GM12878 (cell line): Measurements from ENCODE around the gene TCF4.

Experiments
- ESRRA ChIP-seq: IDR thresholded peaks from 2 replicates; pipeline ENCODE4 v1.6.1; 2012; ENCODE audit warnings: mild to moderate bottlenecking, low read length, improper control_type of control experiment
- HDGF ChIP-seq: fragments of 450-650 bp; IDR thresholded peaks from 2 replicates; pipeline ENCODE4 v1.6.1; 2016; ENCODE audit warnings: antibody characterized with exemption
- SMAD1 ChIP-seq: fragments of 450-650 bp; IDR thresholded peaks from 2 replicates; pipeline ENCODE4 v1.6.1; 2018; ENCODE audit warnings: mild to moderate bottlenecking, low read depth; ENCODE audit not compliant: partially characterized antibody
- TCF12 ChIP-seq: IDR thresholded peaks from 2 replicates; pipeline ENCODE4 v1.6.1; 2011; ENCODE audit warnings: low read depth, mild to moderate bottlenecking, low read length
- TCF3 ChIP-seq: IDR thresholded peaks from 2 replicates; pipeline ENCODE4 v1.6.1; 2012; ENCODE audit warnings: low read depth, mild to moderate bottlenecking, low read length, borderline replicate concordance; ENCODE audit not compliant: insufficient read depth
- ZNF274 ChIP-seq: IDR thresholded peaks from one replicate; pipeline ENCODE4 v1.8.0; 2011; ENCODE audit not compliant: insufficient read length, insufficient read depth
- TF ChIP-seq, protein P1 (sequence below): IDR thresholded peaks from 2 replicates; pipeline ENCODE4 v1.6.1; 2012; ENCODE audit warnings: improper control_type of control experiment, low read depth, low read length; ENCODE audit not compliant: insufficient replicate concordance
- TF ChIP-seq, protein P2 (sequence below): IDR thresholded peaks from 2 replicates; pipeline ENCODE4 v1.6.1; 2011; ENCODE audit warnings: mild to moderate bottlenecking, low read depth, low read length, moderate library complexity; ENCODE audit not compliant: insufficient replicate concordance
- TF ChIP-seq, protein P3 (sequence below): IDR thresholded peaks from 2 replicates; pipeline ENCODE4 v1.6.1; 2012; ENCODE audit warnings: mild to moderate bottlenecking, low read depth, low read length
- TF ChIP-seq, protein P4 (sequence below): IDR thresholded peaks from 2 replicates; pipeline ENCODE4 v1.6.1; 2012; ENCODE audit warnings: low read depth, low read length, improper control_type of control experiment
- TF ChIP-seq, protein P5 (sequence below), 3 experiments: IDR thresholded peaks in 2 of 3; conservative IDR thresholded peaks in 1 of 3; 2 replicates each; pipeline ENCODE4 v1.5.1; 2011; ENCODE audit warnings: low read depth in 3 of 3, low read length in 3 of 3, mild to moderate bottlenecking in 3 of 3, control low read depth in 2 of 3, moderate library complexity in 2 of 3, inconsistent platforms in 1 of 3, mixed read lengths in 1 of 3; ENCODE audit not compliant: control insufficient read depth in 2 of 3, insufficient read depth in 1 of 3; ENCODE audit errors: extremely low read depth in 1 of 3
- TF ChIP-seq, protein P6 (sequence below): fragments of 450-650 bp; IDR thresholded peaks from 2 replicates; pipeline ENCODE4 v1.6.1; 2016; ENCODE audit warnings: mild to moderate bottlenecking

DNA sequence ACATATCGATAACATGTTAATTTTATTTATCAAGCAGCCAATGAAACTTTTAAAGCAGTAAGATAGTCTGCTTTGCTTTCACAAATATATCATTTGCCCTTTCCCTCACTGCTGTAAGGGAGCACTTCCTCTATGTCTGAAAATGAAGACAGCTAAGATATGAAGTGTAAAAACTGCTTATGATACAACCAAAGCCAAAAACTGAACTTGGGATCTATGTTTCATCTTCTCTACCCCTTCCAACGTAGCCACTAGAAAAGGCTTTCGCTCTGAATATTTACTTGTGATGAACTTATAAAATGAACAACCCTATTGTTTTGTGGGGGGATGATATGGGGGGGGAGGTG lies 140.3 kb downstream of the TCF4 start:
- TF ChIP-seq, protein P1, sequence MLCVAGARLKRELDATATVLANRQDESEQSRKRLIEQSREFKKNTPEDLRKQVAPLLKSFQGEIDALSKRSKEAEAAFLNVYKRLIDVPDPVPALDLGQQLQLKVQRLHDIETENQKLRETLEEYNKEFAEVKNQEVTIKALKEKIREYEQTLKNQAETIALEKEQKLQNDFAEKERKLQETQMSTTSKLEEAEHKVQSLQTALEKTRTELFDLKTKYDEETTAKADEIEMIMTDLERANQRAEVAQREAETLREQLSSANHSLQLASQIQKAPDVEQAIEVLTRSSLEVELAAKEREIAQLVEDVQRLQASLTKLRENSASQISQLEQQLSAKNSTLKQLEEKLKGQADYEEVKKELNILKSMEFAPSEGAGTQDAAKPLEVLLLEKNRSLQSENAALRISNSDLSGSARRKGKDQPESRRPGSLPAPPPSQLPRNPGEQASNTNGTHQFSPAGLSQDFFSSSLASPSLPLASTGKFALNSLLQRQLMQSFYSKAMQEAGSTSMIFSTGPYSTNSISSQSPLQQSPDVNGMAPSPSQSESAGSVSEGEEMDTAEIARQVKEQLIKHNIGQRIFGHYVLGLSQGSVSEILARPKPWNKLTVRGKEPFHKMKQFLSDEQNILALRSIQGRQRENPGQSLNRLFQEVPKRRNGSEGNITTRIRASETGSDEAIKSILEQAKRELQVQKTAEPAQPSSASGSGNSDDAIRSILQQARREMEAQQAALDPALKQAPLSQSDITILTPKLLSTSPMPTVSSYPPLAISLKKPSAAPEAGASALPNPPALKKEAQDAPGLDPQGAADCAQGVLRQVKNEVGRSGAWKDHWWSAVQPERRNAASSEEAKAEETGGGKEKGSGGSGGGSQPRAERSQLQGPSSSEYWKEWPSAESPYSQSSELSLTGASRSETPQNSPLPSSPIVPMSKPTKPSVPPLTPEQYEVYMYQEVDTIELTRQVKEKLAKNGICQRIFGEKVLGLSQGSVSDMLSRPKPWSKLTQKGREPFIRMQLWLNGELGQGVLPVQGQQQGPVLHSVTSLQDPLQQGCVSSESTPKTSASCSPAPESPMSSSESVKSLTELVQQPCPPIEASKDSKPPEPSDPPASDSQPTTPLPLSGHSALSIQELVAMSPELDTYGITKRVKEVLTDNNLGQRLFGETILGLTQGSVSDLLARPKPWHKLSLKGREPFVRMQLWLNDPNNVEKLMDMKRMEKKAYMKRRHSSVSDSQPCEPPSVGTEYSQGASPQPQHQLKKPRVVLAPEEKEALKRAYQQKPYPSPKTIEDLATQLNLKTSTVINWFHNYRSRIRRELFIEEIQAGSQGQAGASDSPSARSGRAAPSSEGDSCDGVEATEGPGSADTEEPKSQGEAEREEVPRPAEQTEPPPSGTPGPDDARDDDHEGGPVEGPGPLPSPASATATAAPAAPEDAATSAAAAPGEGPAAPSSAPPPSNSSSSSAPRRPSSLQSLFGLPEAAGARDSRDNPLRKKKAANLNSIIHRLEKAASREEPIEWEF = no peak
- TF ChIP-seq ESRRA (no peak), TCF12 (no peak), SMAD1 (no peak), ZNF274 (no peak), TCF3 (no peak), HDGF (no peak)
- TF ChIP-seq, protein P2, sequence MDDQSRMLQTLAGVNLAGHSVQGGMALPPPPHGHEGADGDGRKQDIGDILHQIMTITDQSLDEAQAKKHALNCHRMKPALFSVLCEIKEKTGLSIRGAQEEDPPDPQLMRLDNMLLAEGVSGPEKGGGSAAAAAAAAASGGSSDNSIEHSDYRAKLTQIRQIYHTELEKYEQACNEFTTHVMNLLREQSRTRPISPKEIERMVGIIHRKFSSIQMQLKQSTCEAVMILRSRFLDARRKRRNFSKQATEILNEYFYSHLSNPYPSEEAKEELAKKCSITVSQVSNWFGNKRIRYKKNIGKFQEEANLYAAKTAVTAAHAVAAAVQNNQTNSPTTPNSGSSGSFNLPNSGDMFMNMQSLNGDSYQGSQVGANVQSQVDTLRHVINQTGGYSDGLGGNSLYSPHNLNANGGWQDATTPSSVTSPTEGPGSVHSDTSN = no peak
- TF ChIP-seq, protein P3, sequence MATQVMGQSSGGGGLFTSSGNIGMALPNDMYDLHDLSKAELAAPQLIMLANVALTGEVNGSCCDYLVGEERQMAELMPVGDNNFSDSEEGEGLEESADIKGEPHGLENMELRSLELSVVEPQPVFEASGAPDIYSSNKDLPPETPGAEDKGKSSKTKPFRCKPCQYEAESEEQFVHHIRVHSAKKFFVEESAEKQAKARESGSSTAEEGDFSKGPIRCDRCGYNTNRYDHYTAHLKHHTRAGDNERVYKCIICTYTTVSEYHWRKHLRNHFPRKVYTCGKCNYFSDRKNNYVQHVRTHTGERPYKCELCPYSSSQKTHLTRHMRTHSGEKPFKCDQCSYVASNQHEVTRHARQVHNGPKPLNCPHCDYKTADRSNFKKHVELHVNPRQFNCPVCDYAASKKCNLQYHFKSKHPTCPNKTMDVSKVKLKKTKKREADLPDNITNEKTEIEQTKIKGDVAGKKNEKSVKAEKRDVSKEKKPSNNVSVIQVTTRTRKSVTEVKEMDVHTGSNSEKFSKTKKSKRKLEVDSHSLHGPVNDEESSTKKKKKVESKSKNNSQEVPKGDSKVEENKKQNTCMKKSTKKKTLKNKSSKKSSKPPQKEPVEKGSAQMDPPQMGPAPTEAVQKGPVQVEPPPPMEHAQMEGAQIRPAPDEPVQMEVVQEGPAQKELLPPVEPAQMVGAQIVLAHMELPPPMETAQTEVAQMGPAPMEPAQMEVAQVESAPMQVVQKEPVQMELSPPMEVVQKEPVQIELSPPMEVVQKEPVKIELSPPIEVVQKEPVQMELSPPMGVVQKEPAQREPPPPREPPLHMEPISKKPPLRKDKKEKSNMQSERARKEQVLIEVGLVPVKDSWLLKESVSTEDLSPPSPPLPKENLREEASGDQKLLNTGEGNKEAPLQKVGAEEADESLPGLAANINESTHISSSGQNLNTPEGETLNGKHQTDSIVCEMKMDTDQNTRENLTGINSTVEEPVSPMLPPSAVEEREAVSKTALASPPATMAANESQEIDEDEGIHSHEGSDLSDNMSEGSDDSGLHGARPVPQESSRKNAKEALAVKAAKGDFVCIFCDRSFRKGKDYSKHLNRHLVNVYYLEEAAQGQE = no peak
- TF ChIP-seq, protein P4, sequence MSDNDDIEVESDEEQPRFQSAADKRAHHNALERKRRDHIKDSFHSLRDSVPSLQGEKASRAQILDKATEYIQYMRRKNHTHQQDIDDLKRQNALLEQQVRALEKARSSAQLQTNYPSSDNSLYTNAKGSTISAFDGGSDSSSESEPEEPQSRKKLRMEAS = no peak
- TF ChIP-seq, protein P5, sequence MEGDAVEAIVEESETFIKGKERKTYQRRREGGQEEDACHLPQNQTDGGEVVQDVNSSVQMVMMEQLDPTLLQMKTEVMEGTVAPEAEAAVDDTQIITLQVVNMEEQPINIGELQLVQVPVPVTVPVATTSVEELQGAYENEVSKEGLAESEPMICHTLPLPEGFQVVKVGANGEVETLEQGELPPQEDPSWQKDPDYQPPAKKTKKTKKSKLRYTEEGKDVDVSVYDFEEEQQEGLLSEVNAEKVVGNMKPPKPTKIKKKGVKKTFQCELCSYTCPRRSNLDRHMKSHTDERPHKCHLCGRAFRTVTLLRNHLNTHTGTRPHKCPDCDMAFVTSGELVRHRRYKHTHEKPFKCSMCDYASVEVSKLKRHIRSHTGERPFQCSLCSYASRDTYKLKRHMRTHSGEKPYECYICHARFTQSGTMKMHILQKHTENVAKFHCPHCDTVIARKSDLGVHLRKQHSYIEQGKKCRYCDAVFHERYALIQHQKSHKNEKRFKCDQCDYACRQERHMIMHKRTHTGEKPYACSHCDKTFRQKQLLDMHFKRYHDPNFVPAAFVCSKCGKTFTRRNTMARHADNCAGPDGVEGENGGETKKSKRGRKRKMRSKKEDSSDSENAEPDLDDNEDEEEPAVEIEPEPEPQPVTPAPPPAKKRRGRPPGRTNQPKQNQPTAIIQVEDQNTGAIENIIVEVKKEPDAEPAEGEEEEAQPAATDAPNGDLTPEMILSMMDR (IDR thresholded peaks at IDR 0.05 in 2 of 3, conservative IDR thresholded peaks at IDR 0.05 in 1 of 3; ENCODE audit: control insufficient read depth in 2 of 3, extremely low read depth in 1 of 3, insufficient read depth in 1 of 3, low read depth in 3 of 3, low read length in 3 of 3) = no peak
- TF ChIP-seq, protein P6, sequence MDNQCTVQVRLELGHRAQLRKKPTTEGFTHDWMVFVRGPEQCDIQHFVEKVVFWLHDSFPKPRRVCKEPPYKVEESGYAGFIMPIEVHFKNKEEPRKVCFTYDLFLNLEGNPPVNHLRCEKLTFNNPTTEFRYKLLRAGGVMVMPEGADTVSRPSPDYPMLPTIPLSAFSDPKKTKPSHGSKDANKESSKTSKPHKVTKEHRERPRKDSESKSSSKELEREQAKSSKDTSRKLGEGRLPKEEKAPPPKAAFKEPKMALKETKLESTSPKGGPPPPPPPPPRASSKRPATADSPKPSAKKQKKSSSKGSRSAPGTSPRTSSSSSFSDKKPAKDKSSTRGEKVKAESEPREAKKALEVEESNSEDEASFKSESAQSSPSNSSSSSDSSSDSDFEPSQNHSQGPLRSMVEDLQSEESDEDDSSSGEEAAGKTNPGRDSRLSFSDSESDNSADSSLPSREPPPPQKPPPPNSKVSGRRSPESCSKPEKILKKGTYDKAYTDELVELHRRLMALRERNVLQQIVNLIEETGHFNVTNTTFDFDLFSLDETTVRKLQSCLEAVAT = no peak
